H1 (cell line): Measurements from ENCODE around the gene MLYCD. TPM values are rescaled to one million over a fixed set of nuclear protein-coding genes. Genes with fewer than 3 reads are reported as not detected.
A peak's percentile ranks its signal among the peaks of the same experiment; 100 is the strongest.

ENCODE experiments used
- BCL11A ChIP-seq, 2 experiments: IDR thresholded peaks; one replicate each; pipeline ENCODE4 v1.6.1; 2011; ENCODE audit warnings: low read depth in 2 of 2, low read length in 2 of 2, mild to moderate bottlenecking in 2 of 2
- CTBP2 ChIP-seq: IDR thresholded peaks from 2 replicates; pipeline ENCODE4 v1.7.0; 2011; ENCODE audit warnings: borderline replicate concordance, mild to moderate bottlenecking, moderate library complexity, mixed read lengths, low read length; ENCODE audit not compliant: insufficient read depth, insufficient read length
- HDAC2 ChIP-seq, 2 experiments: fragments of 300-600 bp in 1 of 2; sonication (generic) in 1 of 2; IDR thresholded peaks; 2 replicates each; pipeline ENCODE4 v1.6.1; 2011 to 2012; ENCODE audit warnings: low read depth in 2 of 2, low read length in 2 of 2, mild to moderate bottlenecking in 2 of 2, moderate library complexity in 2 of 2, borderline replicate concordance in 1 of 2, inconsistent platforms in 1 of 2
- KDM5A ChIP-seq: fragments of 200-600 bp; IDR thresholded peaks from 2 replicates; pipeline ENCODE4 v1.7.1; 2012; ENCODE audit warnings: mild to moderate bottlenecking, low read length, inconsistent platforms, mixed read lengths
- MAFK ChIP-seq: IDR thresholded peaks from 2 replicates; pipeline ENCODE4 v1.6.1; 2012; ENCODE audit warnings: low read depth, mild to moderate bottlenecking, improper control_type of control experiment, low read length
- PHF8 ChIP-seq: fragments of 200-600 bp; sonication (generic); conservative IDR thresholded peaks from 2 replicates; pipeline ENCODE4 v1.7.1; 2012; ENCODE audit warnings: low read depth, mild to moderate bottlenecking, inconsistent platforms, low read length, moderate library complexity
- SAP30 ChIP-seq: fragments of 300-600 bp; sonication (generic); IDR thresholded peaks from 2 replicates; pipeline ENCODE4 v1.7.1; 2012; ENCODE audit warnings: low read length, moderate library complexity, mild to moderate bottlenecking, inconsistent platforms; ENCODE audit not compliant: insufficient read depth, insufficient replicate concordance
- SIRT6 ChIP-seq: IDR thresholded peaks from one replicate; pipeline ENCODE4 v1.7.1; 2012; ENCODE audit warnings: low read length, inconsistent platforms
- TAF7 ChIP-seq: optimal IDR thresholded peaks from 2 replicates; pipeline ENCODE3; 2011; ENCODE audit warnings: low read depth, mild to moderate bottlenecking, inconsistent platforms, low read length, moderate library complexity, borderline replicate concordance
- polyA plus RNA-seq, 7 experiments: library from polyadenylated mRNA; depleted of rRNA in 3 of 7; stranded (reverse) in 5 of 7; unstranded in 2 of 7; fragments of >200 nt in 5 of 7; fragments of 200-250 nt in 2 of 7; gene quantifications; 1 replicate in 5 of 7; 2 replicates in 1 of 7; 4 replicates in 1 of 7; pipeline versions ENCODE4 v1.2.1 to v1.2.3, GENCODE V29; 2011 to 2013; ENCODE audit warnings: missing spikeins in 2 of 7, mixed read lengths in 2 of 7
- total RNA-seq: library from RNA; stranded (reverse); fragmentation: NEBNext Ultra II Directional; extraction: Animal tissue kit (Norgen Biotek cat#: 25700); gene quantifications from 2 replicates; pipeline ENCODE4 v1.2.1, GENCODE V29; 2021
- TF ChIP-seq, protein P1 (sequence below): IDR thresholded peaks from 2 replicates; pipeline ENCODE4 v1.6.1; 2011; ENCODE audit warnings: low read depth, mild to moderate bottlenecking, low read length; ENCODE audit not compliant: insufficient read depth
- TF ChIP-seq, protein P2 (sequence below): IDR thresholded peaks from 2 replicates; pipeline ENCODE4 v1.6.1; 2012; ENCODE audit warnings: inconsistent platforms
- TF ChIP-seq, protein P3 (sequence below): IDR thresholded peaks from 2 replicates; pipeline ENCODE4 v1.6.1; 2012; ENCODE audit warnings: inconsistent platforms

Gene MLYCD
- total and polyA plus RNA-seq, 2 of the 8 experiments (the other 6 are each of a cell fraction or from before 2014, with no cell fraction given): 3.7 to 7.0 TPM

DNA sequence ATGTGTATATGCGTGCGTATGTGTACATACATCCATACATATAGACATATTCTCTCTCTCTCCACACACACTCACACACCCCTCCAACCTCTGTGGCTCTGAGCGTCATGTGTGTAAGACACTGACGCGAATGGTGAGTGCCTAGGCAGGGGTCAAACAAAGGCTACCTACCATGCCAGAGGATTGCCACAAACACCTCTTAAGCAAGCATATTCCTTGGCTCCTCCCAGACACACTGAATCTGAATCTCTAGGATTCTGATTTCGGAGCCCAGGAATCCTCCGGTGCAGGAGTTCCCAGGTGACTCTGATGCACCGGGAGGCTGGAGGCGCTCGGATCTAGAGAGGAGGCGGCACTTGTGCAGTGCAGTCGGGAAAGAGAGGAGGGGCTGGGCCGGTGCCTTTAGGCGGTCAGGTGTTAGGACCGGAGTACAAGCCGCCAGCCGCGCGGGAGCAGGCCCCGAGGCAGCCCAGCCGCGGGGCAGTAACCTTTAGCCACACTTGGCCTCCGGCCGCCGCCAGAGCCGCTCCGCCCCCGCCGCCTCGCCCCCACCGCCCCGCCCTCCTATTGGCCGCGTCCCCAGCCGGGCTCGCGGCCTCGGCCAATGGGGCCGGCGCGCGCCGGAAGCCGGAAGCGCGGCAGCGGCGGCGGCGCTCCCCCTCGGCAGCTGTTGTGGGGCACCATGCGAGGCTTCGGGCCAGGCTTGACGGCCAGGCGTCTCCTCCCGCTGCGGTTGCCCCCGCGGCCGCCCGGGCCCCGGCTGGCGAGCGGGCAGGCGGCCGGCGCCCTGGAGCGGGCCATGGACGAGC, at the start of gene MLYCD (continued):
- TF ChIP-seq, protein P1, sequence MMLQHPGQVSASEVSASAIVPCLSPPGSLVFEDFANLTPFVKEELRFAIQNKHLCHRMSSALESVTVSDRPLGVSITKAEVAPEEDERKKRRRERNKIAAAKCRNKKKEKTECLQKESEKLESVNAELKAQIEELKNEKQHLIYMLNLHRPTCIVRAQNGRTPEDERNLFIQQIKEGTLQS: no peak
- TF ChIP-seq BCL11A (IDR thresholded peaks at IDR 0.05; ENCODE audit: low read depth in 2 of 2, low read length in 2 of 2): no peak
- TF ChIP-seq KDM5A: no peak
- peak; percentile 12 for TF ChIP-seq TAF7
- TF ChIP-seq, protein P2, sequence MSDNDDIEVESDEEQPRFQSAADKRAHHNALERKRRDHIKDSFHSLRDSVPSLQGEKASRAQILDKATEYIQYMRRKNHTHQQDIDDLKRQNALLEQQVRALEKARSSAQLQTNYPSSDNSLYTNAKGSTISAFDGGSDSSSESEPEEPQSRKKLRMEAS: peak; percentile 39; the same call in 1 of the 2 replicates
- TF ChIP-seq PHF8: peak; percentile 2; the same call in 1 of the 2 replicates
- no peak for TF ChIP-seq CTBP2
- no peak for TF ChIP-seq SIRT6
- no peak for TF ChIP-seq SAP30
- no peak for TF ChIP-seq MAFK
- no peak for TF ChIP-seq HDAC2 (IDR thresholded peaks at IDR 0.05; ENCODE audit: borderline replicate concordance in 1 of 2, low read depth in 2 of 2, low read length in 2 of 2)
- TF ChIP-seq, protein P3, sequence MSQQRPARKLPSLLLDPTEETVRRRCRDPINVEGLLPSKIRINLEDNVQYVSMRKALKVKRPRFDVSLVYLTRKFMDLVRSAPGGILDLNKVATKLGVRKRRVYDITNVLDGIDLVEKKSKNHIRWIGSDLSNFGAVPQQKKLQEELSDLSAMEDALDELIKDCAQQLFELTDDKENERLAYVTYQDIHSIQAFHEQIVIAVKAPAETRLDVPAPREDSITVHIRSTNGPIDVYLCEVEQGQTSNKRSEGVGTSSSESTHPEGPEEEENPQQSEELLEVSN: peak; percentile 72; the same call in 1 of the 2 replicates
